Suppressor macrophage (primary cell): ENCODE results near the gene DPP10.

Experiments used
- DNase-seq, 4 experiments: peaks; one replicate each; pipeline ENCODE4 v3.0.0-alpha.2; 2020 to 2022

Gene DPP10

GRCh38 chr2:115596659-115597375, 1154.4 kb downstream of the DPP10 start:
- DNase-seq, result no peak

- no peak for DNase-seq
These were observed 1160.8 kb downstream of the DPP10 start for GRCh38 chr2:115603285-115603684.

GRCh38 chr2:115606350-115606749, 1163.9 kb downstream of the DPP10 start:
- DNase-seq, result no peak

GRCh38 chr2:115609978-115610377, 1167.5 kb downstream of the DPP10 start:
- no peak for DNase-seq

- DNase-seq, result no peak
These were observed 1168.4 kb downstream of the DPP10 start for GRCh38 chr2:115610888-115611287.

- DNase-seq, result no peak
These were observed 1181.9 kb downstream of the DPP10 start for GRCh38 chr2:115624332-115624731.

- no peak for DNase-seq
These were observed 1192.1 kb downstream of the DPP10 start for GRCh38 chr2:115634578-115634977.

- DNase-seq, result no peak
These were observed 1193.0 kb downstream of the DPP10 start for GRCh38 chr2:115635430-115635829.

- DNase-seq, result no peak
These were observed 1207.3 kb downstream of the DPP10 start for GRCh38 chr2:115649731-115650130.

GRCh38 chr2:115650827-115651226, 1208.4 kb downstream of the DPP10 start:
- DNase-seq, result no peak

GRCh38 chr2:115652652-115653051, 1210.2 kb downstream of the DPP10 start:
- no peak for DNase-seq

- no peak for DNase-seq
These were observed 1211.9 kb downstream of the DPP10 start for GRCh38 chr2:115654362-115654761.

- no peak for DNase-seq
These were observed 1235.7 kb downstream of the DPP10 start for GRCh38 chr2:115678129-115678528.

GRCh38 chr2:115684345-115684744, 1241.9 kb downstream of the DPP10 start:
- DNase-seq, result no peak

- no peak for DNase-seq
These were observed 1249.0 kb downstream of the DPP10 start for GRCh38 chr2:115691409-115691808.

- DNase-seq, result no peak
These were observed 1252.2 kb downstream of the DPP10 start for GRCh38 chr2:115694651-115695050.

GRCh38 chr2:115733190-115733775, 1290.8 kb downstream of the DPP10 start:
- DNase-seq, result no peak

- no peak for DNase-seq
These were observed 1295.7 kb downstream of the DPP10 start for GRCh38 chr2:115738111-115738510.

GRCh38 chr2:115739574-115739973, 1297.1 kb downstream of the DPP10 start:
- DNase-seq, result no peak

- DNase-seq, result no peak
These were observed 1303.7 kb downstream of the DPP10 start for GRCh38 chr2:115746151-115746550.

- no peak for DNase-seq
These were observed 1314.8 kb downstream of the DPP10 start for GRCh38 chr2:115757286-115757685.

- no peak for DNase-seq
These were observed 1321.2 kb downstream of the DPP10 start for GRCh38 chr2:115763601-115764000.

GRCh38 chr2:115771516-115771915, 1329.1 kb downstream of the DPP10 start:
- DNase-seq, result no peak

GRCh38 chr2:115774361-115774760, 1331.9 kb downstream of the DPP10 start:
- no peak for DNase-seq
